ENCODE measurements around the gene SLC22A4.

GRCh38 chr5:132253008-132253441 is 41.2 kb upstream of the SLC22A4 start:
- TF ChIP-seq, protein P1, sequence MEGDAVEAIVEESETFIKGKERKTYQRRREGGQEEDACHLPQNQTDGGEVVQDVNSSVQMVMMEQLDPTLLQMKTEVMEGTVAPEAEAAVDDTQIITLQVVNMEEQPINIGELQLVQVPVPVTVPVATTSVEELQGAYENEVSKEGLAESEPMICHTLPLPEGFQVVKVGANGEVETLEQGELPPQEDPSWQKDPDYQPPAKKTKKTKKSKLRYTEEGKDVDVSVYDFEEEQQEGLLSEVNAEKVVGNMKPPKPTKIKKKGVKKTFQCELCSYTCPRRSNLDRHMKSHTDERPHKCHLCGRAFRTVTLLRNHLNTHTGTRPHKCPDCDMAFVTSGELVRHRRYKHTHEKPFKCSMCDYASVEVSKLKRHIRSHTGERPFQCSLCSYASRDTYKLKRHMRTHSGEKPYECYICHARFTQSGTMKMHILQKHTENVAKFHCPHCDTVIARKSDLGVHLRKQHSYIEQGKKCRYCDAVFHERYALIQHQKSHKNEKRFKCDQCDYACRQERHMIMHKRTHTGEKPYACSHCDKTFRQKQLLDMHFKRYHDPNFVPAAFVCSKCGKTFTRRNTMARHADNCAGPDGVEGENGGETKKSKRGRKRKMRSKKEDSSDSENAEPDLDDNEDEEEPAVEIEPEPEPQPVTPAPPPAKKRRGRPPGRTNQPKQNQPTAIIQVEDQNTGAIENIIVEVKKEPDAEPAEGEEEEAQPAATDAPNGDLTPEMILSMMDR (IDR thresholded peaks at IDR 0.05; ENCODE audit: poor library complexity) = no peak
- TF ChIP-seq EZH2phosphoT487 (IDR thresholded peaks at IDR 0.05; ENCODE audit: low read depth, severe bottlenecking, unreplicated experiment) = no peak
- no peak for TF ChIP-seq EZH2 (IDR thresholded peaks at IDR 0.05; ENCODE audit: borderline replicate concordance)

Measured in hepatocyte (in vitro differentiated cells).